Hepatocyte (in vitro differentiated cells): Measurements from ENCODE around the gene KRT81.

ENCODE experiments used
- CTCF ChIP-seq: fragments of 200-600 bp; sonication (generic); IDR thresholded peaks from 2 replicates; pipeline ENCODE4 v1.5.1; 2016; ENCODE audit warnings: antibody characterized with exemption, mild to moderate bottlenecking; ENCODE audit not compliant: poor library complexity
- EZH2 ChIP-seq: fragments of 200-600 bp; sonication (generic); IDR thresholded peaks from 2 replicates; pipeline ENCODE4 v1.6.1; 2016; ENCODE audit warnings: antibody characterized with exemption, mild to moderate bottlenecking, borderline replicate concordance

- TF ChIP-seq CTCF (no peak), EZH2 (no peak)
These were observed 48.7 kb downstream of the KRT81 start for GRCh38 chr12:52242442-52243258.
